OCI-LY3 (cell line): ENCODE data around the gene KCNF1.

Experiments used
- H2AFZ ChIP-seq: fragments of 200-600, 300-600 bp; shearing (Covaris generic); 2 replicates; pipeline ENCODE4 v1.6.0; 2014; ENCODE audit warnings: antibody characterized with exemption, low read depth, low read length
- H3K27ac ChIP-seq: fragments of 200-600, 300-600 bp; sonication (generic); 2 replicates; pipeline ENCODE4 v1.5.1; 2014; ENCODE audit warnings: mild to moderate bottlenecking, low read length, moderate library complexity, mixed read lengths
- H3K27me3 ChIP-seq: fragments of 200-600, 300-600 bp; sonication (generic); 2 replicates; pipeline ENCODE4 v1.6.1; 2014; ENCODE audit warnings: low read depth, low read length, mixed read lengths
- H3K36me3 ChIP-seq: fragments of 200-600, 300-600 bp; sonication (generic); replicated peaks from 2 replicates; pipeline ENCODE3; 2014; ENCODE audit warnings: low read depth, low read length, mixed read lengths
- H3K4me1 ChIP-seq: fragments of 300-600, 200-600 bp; sonication (generic); 2 replicates; pipeline ENCODE4 v1.6.1; 2014; ENCODE audit warnings: low read length, mixed read lengths
- H3K4me2 ChIP-seq: fragments of 200-600, 300-600 bp; sonication (generic); 2 replicates; pipeline ENCODE4 v1.6.1; 2014; ENCODE audit warnings: low read length, mixed read lengths
- H3K4me3 ChIP-seq: fragments of 300-600, 200-600 bp; sonication (generic); 2 replicates; pipeline ENCODE4 v1.5.1; 2014; ENCODE audit warnings: antibody characterized with exemption, mild to moderate bottlenecking, low read length, moderate library complexity
- H3K79me2 ChIP-seq: fragments of 300-600, 200-600 bp; shearing (Covaris generic); 2 replicates; pipeline ENCODE4 v1.6.1; 2014; ENCODE audit warnings: mild to moderate bottlenecking, low read length, mixed read lengths
- H3K9ac ChIP-seq: fragments of 300-600, 200-600 bp; shearing (Covaris generic); 2 replicates; pipeline ENCODE4 v1.6.0; 2014; ENCODE audit warnings: mild to moderate bottlenecking, low read length, moderate library complexity
- H3K9me3 ChIP-seq: fragments of 200-600, 300-600 bp; shearing (Covaris generic); 2 replicates; pipeline ENCODE4 v1.6.1; 2014; ENCODE audit warnings: low read length, mixed read lengths; ENCODE audit not compliant: insufficient read depth
- H4K20me1 ChIP-seq: fragments of 200-600, 300-600 bp; sonication (generic); 2 replicates; pipeline ENCODE4 v1.6.1; 2016; ENCODE audit warnings: low read length, mixed read lengths; ENCODE audit not compliant: insufficient read depth
- EZH2phosphoT487 ChIP-seq: fragments of 200-600 bp; shearing (Covaris generic); IDR thresholded peaks from 2 replicates; pipeline ENCODE4 v1.6.1; 2018; ENCODE audit warnings: antibody characterized with exemption, mixed run types, low read depth
- TF ChIP-seq, protein P1 (sequence below): fragments of 200-600, 300-600 bp; sonication (generic); IDR thresholded peaks from 2 replicates; pipeline ENCODE4 v1.5.1; 2014; ENCODE audit warnings: antibody characterized with exemption, low read length, low read depth

KCNF1 gene, protein sequence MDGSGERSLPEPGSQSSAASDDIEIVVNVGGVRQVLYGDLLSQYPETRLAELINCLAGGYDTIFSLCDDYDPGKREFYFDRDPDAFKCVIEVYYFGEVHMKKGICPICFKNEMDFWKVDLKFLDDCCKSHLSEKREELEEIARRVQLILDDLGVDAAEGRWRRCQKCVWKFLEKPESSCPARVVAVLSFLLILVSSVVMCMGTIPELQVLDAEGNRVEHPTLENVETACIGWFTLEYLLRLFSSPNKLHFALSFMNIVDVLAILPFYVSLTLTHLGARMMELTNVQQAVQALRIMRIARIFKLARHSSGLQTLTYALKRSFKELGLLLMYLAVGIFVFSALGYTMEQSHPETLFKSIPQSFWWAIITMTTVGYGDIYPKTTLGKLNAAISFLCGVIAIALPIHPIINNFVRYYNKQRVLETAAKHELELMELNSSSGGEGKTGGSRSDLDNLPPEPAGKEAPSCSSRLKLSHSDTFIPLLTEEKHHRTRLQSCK

DNA sequence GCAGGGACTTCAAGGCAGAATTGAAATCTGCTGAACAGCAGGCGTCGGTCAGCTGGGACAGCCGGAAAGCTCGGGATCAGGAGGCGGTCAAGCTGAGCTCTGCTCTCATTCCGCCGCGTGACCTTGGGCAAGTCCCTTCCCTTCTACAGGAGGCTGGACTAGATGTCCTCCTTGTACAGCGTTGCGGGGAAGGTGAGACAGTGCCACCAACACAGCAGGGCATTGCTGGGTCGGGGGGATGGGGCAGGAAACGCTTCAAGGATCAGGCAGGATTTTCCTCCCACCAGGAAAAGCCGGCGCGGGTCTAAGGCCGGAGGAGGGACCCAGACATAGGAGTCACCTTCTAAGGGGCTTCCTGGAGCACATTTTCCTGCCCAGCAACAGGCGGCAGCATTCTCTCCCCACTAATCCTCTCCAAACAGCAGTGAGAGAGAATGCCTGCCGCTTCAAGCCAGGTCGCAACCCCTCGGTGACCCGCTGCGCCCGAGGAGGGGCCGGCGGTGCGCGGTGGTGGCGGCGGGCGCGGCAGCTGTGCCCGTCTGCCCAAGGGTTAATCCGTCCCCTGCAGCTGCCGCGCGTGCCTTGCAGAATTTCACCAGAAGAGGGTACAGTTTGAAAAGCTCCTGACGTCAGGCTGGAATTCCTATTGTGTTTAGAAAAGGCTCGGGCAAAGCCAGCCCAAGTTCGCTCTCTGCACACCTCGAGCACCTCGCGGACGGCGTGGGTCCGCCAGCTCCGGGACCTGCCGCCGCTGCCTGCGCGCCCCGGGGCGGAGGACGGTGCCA is at the start of gene KCNF1:
Gene KCNF1, plus strand, starts transcription at position 644 of the 785 bp plus-strand sequence. CDS start 493 bp downstream, outside the sequence.
- no peak within 1 kb of the TSS for H2AFZ ChIP-seq
- H3K4me2 ChIP-seq: no peak within 1 kb of the TSS
- no peaks in the 10 kb centered on the region for H4K20me1 ChIP-seq
- H3K4me3 ChIP-seq: no peak within 1 kb of the TSS
- TF ChIP-seq, protein P1, sequence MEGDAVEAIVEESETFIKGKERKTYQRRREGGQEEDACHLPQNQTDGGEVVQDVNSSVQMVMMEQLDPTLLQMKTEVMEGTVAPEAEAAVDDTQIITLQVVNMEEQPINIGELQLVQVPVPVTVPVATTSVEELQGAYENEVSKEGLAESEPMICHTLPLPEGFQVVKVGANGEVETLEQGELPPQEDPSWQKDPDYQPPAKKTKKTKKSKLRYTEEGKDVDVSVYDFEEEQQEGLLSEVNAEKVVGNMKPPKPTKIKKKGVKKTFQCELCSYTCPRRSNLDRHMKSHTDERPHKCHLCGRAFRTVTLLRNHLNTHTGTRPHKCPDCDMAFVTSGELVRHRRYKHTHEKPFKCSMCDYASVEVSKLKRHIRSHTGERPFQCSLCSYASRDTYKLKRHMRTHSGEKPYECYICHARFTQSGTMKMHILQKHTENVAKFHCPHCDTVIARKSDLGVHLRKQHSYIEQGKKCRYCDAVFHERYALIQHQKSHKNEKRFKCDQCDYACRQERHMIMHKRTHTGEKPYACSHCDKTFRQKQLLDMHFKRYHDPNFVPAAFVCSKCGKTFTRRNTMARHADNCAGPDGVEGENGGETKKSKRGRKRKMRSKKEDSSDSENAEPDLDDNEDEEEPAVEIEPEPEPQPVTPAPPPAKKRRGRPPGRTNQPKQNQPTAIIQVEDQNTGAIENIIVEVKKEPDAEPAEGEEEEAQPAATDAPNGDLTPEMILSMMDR: no peak
- TF ChIP-seq EZH2phosphoT487: no peak
- H3K27ac ChIP-seq: no peak within 1 kb of the TSS
- no peaks in the 10 kb centered on the region for H3K36me3 ChIP-seq
- no peaks in the 10 kb centered on the region; the same call in 1 of the 2 replicates for H3K4me1 ChIP-seq
- no peaks in the 10 kb centered on the region for H3K27me3 ChIP-seq
- H3K79me2 ChIP-seq: no peaks in the 10 kb centered on the region
- H3K9ac ChIP-seq: no peak within 1 kb of the TSS
- no peaks in the 10 kb centered on the region for H3K9me3 ChIP-seq

DNA sequence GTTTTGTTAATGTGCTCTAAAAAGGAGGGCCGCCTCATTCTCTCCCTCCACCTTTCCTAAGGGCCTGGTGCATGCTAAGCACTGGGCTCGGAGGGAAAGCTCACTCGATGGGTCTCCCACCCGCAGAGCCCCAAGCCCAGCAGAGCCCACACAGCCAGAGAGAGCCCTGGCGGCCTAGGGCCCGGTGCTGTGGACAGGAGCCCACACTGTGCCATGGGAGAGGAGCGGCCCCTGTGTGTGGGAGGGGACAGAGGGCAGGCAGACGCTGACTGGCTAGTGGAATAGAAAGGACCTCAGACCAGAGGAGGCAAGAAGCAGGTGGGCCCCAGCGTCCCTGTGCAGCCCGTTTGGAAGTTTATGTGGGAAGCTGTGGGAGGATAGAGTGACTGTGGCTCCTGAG is 49.4 kb upstream of the KCNF1 start:
- Histone ChIP-seq H2AFZ (no peak overlapping the region), H3K27me3 (peaks cover 68% of the 10 kb centered on the region), H3K36me3 (no peaks in the 10 kb centered on the region), H3K4me3 (no peak overlapping the region), H4K20me1 (no peaks in the 10 kb centered on the region), H3K4me1 (peaks cover 35% of the 10 kb centered on the region), H3K27ac (no peak overlapping the region), H3K79me2 (no peaks in the 10 kb centered on the region), H3K9me3 (no peaks in the 10 kb centered on the region), H3K4me2 (no peak overlapping the region), H3K9ac (no peak overlapping the region)
- no peak for TF ChIP-seq EZH2phosphoT487
- TF ChIP-seq, protein P1: no peak

GRCh38 chr2:10863047-10863446 is 48.7 kb upstream of the KCNF1 start:
- H3K27me3 ChIP-seq: peaks cover 68% of the 10 kb centered on the region
- H3K4me2 ChIP-seq: no peak overlapping the region
- H3K36me3 ChIP-seq: no peaks in the 10 kb centered on the region
- no peak overlapping the region for H2AFZ ChIP-seq
- H3K79me2 ChIP-seq: no peaks in the 10 kb centered on the region
- H3K4me3 ChIP-seq: no peak overlapping the region
- H3K9ac ChIP-seq: no peak overlapping the region
- no peak overlapping the region for H3K27ac ChIP-seq
- H4K20me1 ChIP-seq: no peaks in the 10 kb centered on the region
- peaks cover 42% of the 10 kb centered on the region for H3K4me1 ChIP-seq
- TF ChIP-seq, protein P1: no peak
- no peak for TF ChIP-seq EZH2phosphoT487
- H3K9me3 ChIP-seq: no peaks in the 10 kb centered on the region

DNA sequence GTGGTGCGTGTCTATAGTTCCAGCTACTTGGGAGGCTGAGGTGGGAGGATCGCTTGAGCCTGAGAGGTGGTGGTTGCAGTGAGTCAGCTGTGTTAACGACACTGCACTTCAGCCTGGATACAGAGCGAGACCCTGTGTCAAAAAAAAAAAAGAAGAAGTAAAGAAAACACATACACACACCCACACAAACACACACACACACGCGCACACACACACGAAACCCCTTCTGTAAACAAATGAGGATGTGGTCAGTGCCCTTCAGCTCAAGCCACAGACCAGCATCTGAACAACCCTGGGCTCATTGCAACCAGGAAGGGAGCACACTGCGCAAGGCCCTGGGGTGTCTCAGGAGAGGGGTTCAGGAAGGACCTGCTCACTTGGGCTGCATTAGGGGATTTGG is 47.9 kb upstream of the KCNF1 start:
- no peaks in the 10 kb centered on the region for H4K20me1 ChIP-seq
- 0 out of 2 replicates have a peak overlapping the region, but pooled peaks have one; percentile 43 for H3K4me3 ChIP-seq
- peak overlapping the region; percentile 69 for H3K4me2 ChIP-seq
- TF ChIP-seq, protein P1: no peak
- no peak for TF ChIP-seq EZH2phosphoT487
- H3K9me3 ChIP-seq: no peaks in the 10 kb centered on the region
- no peak overlapping the region for H3K27ac ChIP-seq
- H3K4me1 ChIP-seq: peaks cover 49% of the 10 kb centered on the region
- no peaks in the 10 kb centered on the region for H3K79me2 ChIP-seq
- H3K27me3 ChIP-seq: peaks cover 65% of the 10 kb centered on the region
- H3K36me3 ChIP-seq: no peaks in the 10 kb centered on the region
- no peak overlapping the region for H2AFZ ChIP-seq
- H3K9ac ChIP-seq: no peak overlapping the region
